GM10266 (cell line): ENCODE measurements around the gene PLCG1.

Experiments
- DNase-seq: peaks from one replicate; pipeline ENCODE4 v3.0.0; 2012; ENCODE audit errors: extremely low spot score
- TF ChIP-seq, protein P1 (sequence below): IDR thresholded peaks from 2 replicates; pipeline ENCODE4 v1.5.1; 2012; ENCODE audit warnings: mild to moderate bottlenecking, low read depth; ENCODE audit not compliant: control insufficient read depth, insufficient read depth; ENCODE audit errors: missing control alignments

Gene PLCG1

DNA sequence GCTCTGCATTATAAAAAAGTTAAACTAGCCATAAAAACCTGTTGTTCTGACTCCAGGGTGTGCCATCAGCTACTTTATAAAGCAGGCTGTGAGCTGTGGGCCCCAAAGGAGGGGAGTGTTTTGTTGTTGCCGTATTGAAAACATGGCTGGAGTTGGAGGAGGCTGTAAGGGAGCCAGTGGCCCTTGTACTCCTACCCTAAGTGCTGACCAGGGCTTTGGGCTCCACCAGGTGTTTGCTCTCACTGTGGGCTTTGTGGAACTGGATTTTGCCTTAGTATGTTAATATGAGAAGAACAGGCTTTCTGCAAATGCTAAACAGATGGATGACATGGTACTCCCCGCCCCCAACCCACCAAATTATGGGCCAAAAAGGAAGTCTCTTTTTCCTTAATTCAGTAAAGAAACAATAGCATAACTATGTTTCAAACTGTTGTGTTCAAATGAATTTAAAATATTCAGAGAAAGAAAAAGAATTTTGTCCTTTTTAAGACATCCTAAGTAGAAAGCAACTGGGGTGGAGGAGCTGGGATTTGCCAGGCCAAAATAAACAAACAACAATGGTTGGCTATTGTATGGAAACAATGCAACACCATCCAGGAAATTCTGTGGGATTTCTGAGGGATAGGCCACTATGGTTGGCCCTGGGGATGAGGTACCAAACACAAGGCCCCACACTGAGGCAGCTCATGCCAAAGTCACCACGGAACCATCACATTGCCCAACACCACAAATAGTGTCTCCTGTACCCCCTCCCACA is 63.3 kb downstream of the PLCG1 start:
- no peak for DNase-seq
- TF ChIP-seq, protein P1, sequence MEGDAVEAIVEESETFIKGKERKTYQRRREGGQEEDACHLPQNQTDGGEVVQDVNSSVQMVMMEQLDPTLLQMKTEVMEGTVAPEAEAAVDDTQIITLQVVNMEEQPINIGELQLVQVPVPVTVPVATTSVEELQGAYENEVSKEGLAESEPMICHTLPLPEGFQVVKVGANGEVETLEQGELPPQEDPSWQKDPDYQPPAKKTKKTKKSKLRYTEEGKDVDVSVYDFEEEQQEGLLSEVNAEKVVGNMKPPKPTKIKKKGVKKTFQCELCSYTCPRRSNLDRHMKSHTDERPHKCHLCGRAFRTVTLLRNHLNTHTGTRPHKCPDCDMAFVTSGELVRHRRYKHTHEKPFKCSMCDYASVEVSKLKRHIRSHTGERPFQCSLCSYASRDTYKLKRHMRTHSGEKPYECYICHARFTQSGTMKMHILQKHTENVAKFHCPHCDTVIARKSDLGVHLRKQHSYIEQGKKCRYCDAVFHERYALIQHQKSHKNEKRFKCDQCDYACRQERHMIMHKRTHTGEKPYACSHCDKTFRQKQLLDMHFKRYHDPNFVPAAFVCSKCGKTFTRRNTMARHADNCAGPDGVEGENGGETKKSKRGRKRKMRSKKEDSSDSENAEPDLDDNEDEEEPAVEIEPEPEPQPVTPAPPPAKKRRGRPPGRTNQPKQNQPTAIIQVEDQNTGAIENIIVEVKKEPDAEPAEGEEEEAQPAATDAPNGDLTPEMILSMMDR, result no peak

DNA sequence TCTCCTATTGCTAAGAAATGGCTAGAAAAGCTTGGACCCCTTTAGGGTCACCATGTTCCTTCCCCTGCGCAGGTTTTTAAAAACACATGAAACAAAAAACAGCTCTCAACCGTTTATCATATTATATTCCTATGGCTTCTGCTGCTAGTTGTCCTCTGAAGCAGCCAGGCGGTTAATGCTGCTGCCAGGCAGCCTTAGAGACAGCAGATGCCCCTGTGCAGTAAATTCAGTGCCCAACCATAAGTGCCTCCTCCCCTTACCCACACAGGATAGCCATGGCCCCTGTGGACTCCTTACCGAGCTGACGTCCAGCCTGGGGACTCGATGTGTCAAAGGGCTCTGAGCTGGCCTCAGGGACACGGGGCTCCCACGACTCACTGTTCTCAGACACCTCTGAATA is 64.4 kb downstream of the PLCG1 start:
- TF ChIP-seq, protein P1, result no peak
- no peak for DNase-seq

DNA sequence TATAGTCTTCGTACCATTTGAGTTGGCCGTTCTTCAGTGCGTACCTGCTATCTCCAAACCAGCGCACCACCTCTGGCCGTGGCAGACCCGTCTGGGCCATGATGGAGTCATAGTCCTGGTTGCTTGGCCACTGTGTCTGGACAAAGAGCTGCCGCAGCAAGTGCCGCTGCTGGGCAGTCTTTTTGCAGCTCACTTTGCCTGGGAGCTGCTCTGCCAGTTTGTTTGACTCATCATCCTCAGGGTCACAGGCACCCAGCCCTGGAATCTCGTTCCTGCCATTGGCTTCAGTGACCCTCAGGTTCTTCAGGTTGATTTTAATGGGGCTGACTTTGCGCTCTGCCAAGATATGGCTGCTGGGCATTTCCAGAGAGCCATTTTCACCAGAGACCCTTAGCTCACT is 65.1 kb downstream of the PLCG1 start:
- TF ChIP-seq, protein P1, result no peak
- no peak for DNase-seq

DNA sequence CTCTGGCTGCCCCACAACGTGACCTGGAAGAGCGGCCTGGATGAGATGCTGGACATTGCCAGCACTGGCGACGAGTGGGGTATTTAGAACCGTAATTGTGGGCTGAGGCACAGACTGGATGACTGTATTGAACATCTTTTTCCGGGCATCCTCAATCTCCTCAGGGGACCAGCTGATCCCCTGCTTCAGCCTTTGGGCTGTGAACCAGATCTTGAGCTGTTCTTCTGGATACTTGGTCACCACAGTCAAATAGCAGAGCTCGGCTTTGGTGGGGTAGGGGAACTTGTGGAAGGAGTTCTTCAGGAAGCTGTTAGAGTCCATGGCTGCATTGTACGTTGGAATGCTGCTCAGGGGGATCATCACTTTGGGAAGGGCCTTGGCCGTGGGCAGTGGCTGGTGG is 66.3 kb downstream of the PLCG1 start:
- TF ChIP-seq, protein P1, result no peak
- DNase-seq, result no peak

DNA sequence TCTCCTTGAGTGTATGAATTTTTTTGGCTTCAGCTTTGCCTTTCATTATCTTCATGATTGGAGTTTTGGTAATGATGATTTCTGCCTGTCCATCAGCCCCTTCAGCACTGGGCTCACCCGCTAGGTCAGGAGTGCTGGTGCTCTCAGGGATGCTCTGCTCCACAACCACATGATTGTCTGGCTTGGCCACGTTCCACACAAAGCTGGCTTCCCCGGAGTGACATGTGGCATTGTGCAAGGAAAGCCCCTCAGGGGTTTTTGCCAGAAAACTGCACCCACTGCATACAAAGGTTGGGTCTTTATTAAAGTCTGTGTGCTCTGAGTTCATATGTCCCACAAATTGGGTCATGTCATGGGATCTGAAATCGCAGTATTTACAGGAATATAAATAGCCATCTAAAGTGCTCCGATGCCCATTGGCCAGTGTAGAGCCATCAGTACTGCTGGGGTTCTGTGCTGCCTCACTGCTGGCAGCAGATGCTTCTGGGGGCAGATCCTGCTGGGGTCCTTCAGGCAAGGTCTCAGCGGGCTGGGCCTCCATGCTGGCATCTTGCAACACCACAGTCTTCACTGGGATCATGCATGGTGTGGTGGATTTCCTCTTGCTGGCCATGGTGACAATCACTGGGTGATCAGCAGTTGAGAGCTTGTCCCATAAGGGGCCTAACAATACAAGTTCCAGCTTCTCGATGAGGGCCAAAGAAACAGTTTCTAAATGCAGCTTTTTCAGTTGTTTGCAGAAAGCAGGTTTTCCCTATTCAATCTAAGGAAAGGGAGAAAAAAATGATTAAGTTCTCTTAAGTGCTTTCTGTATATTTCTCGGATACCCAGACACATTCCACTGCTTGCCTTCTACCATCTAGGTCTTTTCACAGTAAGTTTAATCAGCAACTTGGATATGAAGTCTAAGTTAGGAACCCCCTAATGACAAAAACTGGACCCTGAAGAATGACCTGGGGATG is 67.2 kb downstream of the PLCG1 start:
- TF ChIP-seq, protein P1, result no peak
- no peak for DNase-seq

DNA sequence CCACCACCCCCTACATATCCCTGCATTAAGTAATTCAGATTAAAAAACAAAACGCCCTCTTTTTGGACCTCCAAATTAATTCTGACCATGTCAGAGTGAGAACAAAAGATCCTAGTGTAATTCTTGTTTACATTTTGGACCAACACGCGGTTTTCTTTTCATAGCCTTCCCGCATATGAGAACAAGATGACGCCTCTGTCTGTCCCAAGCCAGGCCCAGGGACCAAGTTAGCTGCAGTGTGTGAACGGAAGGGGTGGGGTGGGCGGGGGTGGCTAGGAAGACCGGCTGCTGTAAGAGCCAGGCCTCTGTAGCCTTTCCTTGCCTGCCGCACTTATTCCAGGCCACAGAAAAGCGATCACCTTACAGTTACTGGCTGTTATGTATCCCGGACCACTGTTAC is 68.0 kb downstream of the PLCG1 start:
- DNase-seq, result no peak
- TF ChIP-seq, protein P1, result no peak
